Endothelial cell of umbilical vein (primary cell): Measurements from ENCODE around the gene GNA12. TPM values are rescaled to one million over a fixed set of nuclear protein-coding genes. Genes with fewer than 3 reads are reported as not detected.

ENCODE experiments used
- BruUV-seq: library from RNA; stranded (reverse); fragments of 400-500 nt; replicated peaks from 2 replicates; lab custom pipeline; 2021; lab: Mats Ljungman, UMichigan
- CTCF ChIA-PET: fragments of 300-600, 350-600 bp; sonication (Branson Sonifier 250); formaldehyde crosslinking; loops from one replicate; lab custom pipeline; 2021; ENCODE audit warnings: antibody characterized with exemption, inconsistent platforms; lab: Charles Lee
- POLR2A ChIA-PET: fragments of 300-600, 350-600 bp; sonication (Branson Sonifier 250); formaldehyde crosslinking; loops from one replicate; lab custom pipeline; 2021; ENCODE audit warnings: antibody characterized with exemption, inconsistent platforms; lab: Charles Lee
- DNase-seq: peaks from one replicate; pipeline ENCODE4 v3.0.0-alpha.2; 2011; ENCODE audit warnings: low read depth, low spot score
- FAIRE-seq: peaks from 2 replicates; lab custom pipeline; 2011; peaks lifted over from hg19 to GRCh38; lab: Jason Lieb, UNC
- H2AFZ ChIP-seq: 2 replicates; pipeline ENCODE4 v1.6.0; 2012; ENCODE audit warnings: low read depth, low read length, control low read depth, inconsistent platforms
- H3K27ac ChIP-seq: 2 replicates; pipeline ENCODE4 v1.5.1; 2011; ENCODE audit warnings: low read depth, mild to moderate bottlenecking, control low read depth, low read length, moderate library complexity; ENCODE audit not compliant: insufficient read depth
- H3K27me3 ChIP-seq, 2 experiments: 2 replicates each; pipeline versions ENCODE4 v1.6.0 to v1.6.1; 2011; ENCODE audit warnings: low read length in 2 of 2, mixed read lengths in 1 of 2; ENCODE audit not compliant: control insufficient read depth in 2 of 2, insufficient read depth in 2 of 2
- H3K36me3 ChIP-seq, 2 experiments: 2 replicates in 1 of 2; 3 replicates in 1 of 2; pipeline ENCODE4 v1.5.1; 2011; ENCODE audit warnings: low read length in 2 of 2, mild to moderate bottlenecking in 1 of 2, moderate library complexity in 1 of 2; ENCODE audit not compliant: control insufficient read depth in 2 of 2, insufficient read depth in 2 of 2; ENCODE audit errors: extremely low read depth in 1 of 2
- H3K4me1 ChIP-seq: 3 replicates; pipeline ENCODE4 v1.5.1; 2011; ENCODE audit warnings: mild to moderate bottlenecking, low read length; ENCODE audit not compliant: control insufficient read depth, insufficient read depth; ENCODE audit errors: extremely low read depth
- H3K4me2 ChIP-seq: 2 replicates; pipeline ENCODE4 v1.6.1; 2011; ENCODE audit warnings: low read length, control low read depth, mixed read lengths; ENCODE audit not compliant: insufficient read depth
- H3K4me3 ChIP-seq, 3 experiments: fragments of 200-600 bp in 1 of 3; sonication (generic), shearing (Covaris generic) in 1 of 3; replicated peaks in 1 of 3; 2 replicates each; pipeline ENCODE4 v1.5.1; 2011 to 2016; ENCODE audit warnings: control low read depth in 3 of 3, low read length in 3 of 3, mild to moderate bottlenecking in 2 of 3, inconsistent platforms in 1 of 3, low read depth in 1 of 3, moderate library complexity in 1 of 3; ENCODE audit not compliant: insufficient read depth in 1 of 3
- H3K79me2 ChIP-seq: 2 replicates; pipeline ENCODE4 v1.6.0; 2012; ENCODE audit warnings: low read length, inconsistent platforms; ENCODE audit not compliant: control insufficient read depth, insufficient read depth
- H3K9ac ChIP-seq: replicated peaks from 2 replicates; pipeline ENCODE3; 2011; ENCODE audit warnings: low read length, control low read depth; ENCODE audit not compliant: insufficient read depth; ENCODE audit errors: extremely low read depth
- H3K9me1 ChIP-seq: replicated peaks from 3 replicates; pipeline ENCODE4 v1.6.0; 2011; ENCODE audit warnings: mild to moderate bottlenecking, low read length; ENCODE audit not compliant: control insufficient read depth, insufficient read depth; ENCODE audit errors: extremely low read depth
- H3K9me3 ChIP-seq: replicated peaks from 2 replicates; pipeline ENCODE4 v1.5.1; 2012; ENCODE audit warnings: low read length, inconsistent platforms; ENCODE audit not compliant: control insufficient read depth, insufficient read depth
- H4K20me1 ChIP-seq: replicated peaks from 2 replicates; pipeline ENCODE3; 2011; ENCODE audit warnings: mild to moderate bottlenecking, low read length; ENCODE audit not compliant: control insufficient read depth, insufficient read depth; ENCODE audit errors: extremely low read depth
- EZH2 ChIP-seq: IDR thresholded peaks from 2 replicates; pipeline ENCODE4 v1.6.1; 2012; ENCODE audit warnings: borderline replicate concordance, low read depth, mild to moderate bottlenecking, moderate library complexity, low read length, inconsistent platforms; ENCODE audit not compliant: severe bottlenecking
- FOS ChIP-seq: IDR thresholded peaks from 2 replicates; pipeline ENCODE4 v1.6.1; 2011; ENCODE audit warnings: mild to moderate bottlenecking, low read length, moderate library complexity, borderline replicate concordance; ENCODE audit not compliant: insufficient read depth
- GATA2 ChIP-seq: IDR thresholded peaks from 2 replicates; pipeline ENCODE4 v1.7.0; 2011; ENCODE audit warnings: low read depth, mild to moderate bottlenecking, moderate library complexity, mixed read lengths, low read length; ENCODE audit not compliant: insufficient read length, insufficient read depth
- MYC ChIP-seq: IDR thresholded peaks from one replicate; pipeline ENCODE4 v1.6.1; 2011; ENCODE audit warnings: mild to moderate bottlenecking, low read depth, low read length
- dilution Hi-C: fragments of 300-500 bp; cut with MboI; formaldehyde crosslinking; loops from one replicate; pipeline ENCODE4 v1.15.0; 2019; ENCODE audit warnings: low sequenced_read_pairs; ENCODE audit not compliant: extremely low pct_ligation_motif_present
- intact Hi-C: fragments of 100-400 bp; cut with micrococcal nuclease; formaldehyde crosslinking; loops from one replicate; pipeline ENCODE4 v1.10.0; 2022
- polyA plus RNA-seq, 4 experiments: library from polyadenylated mRNA; depleted of rRNA in 3 of 4; stranded (reverse) in 3 of 4; unstranded in 1 of 4; fragments of >200 nt; gene quantifications; 2 replicates each; pipeline versions ENCODE4 v1.2.1 to v1.2.3, GENCODE V29; 2011 to 2012; ENCODE audit warnings: missing spikeins in 1 of 4
- total RNA-seq: library from RNA; stranded (reverse); gene quantifications from 2 replicates; pipeline ENCODE4 v1.2.3, GENCODE V29; 2021

Gene GNA12
- total and polyA plus RNA-seq, 2 donors (not counting 3 experiments of a cell fraction or from before 2014, with no cell fraction given), result 63.0 to 75.1 TPM

- H3K9me1 ChIP-seq, result no peaks in the 10 kb centered on the region
- H3K27me3 ChIP-seq, result peaks cover 20 to 26% of the 10 kb centered on the region in 2 experiments
- H3K27ac ChIP-seq, result no peak overlapping the region
- POLR2A ChIA-PET, result no interaction called here
- FAIRE-seq (no peak), DNase-seq (no peak)
- H3K4me2 ChIP-seq, result no peak overlapping the region
- no peak overlapping the region for H3K9ac ChIP-seq
- CTCF ChIA-PET, result interaction anchor here (2.1 kb wide), 1 partner anchor 8 kb away, joined by 13 read pairs; no protein-coding TSS in a partner anchor
- intact Hi-C loops (no loop called here), dilution Hi-C loops (no loop called here)
- no peak overlapping the region for H3K4me3 ChIP-seq
- H3K36me3 ChIP-seq, result no peaks in the 10 kb centered on the region
- peaks cover 3% of the 10 kb centered on the region for H3K4me1 ChIP-seq
- no peaks in the 10 kb centered on the region for H3K79me2 ChIP-seq
- no peaks in the 10 kb centered on the region for H4K20me1 ChIP-seq
- TF ChIP-seq EZH2 (peak; percentile 99), FOS (no peak)
- H2AFZ ChIP-seq, result no peak overlapping the region
- BruUV-seq, result no TSS peak
- no peaks in the 10 kb centered on the region for H3K9me3 ChIP-seq
Measured at GRCh38 chr7:2688409-2689342, 155.4 kb downstream of the GNA12 start.

- Histone ChIP-seq H3K9ac (no peak within 1 kb of the TSS), H3K79me2 (no peaks in the 10 kb centered on the region), H3K36me3 (no peaks in the 10 kb centered on the region), H3K9me3 (no peaks in the 10 kb centered on the region), H3K4me2 (no peak within 1 kb of the TSS), H2AFZ (no peak within 1 kb of the TSS), H3K27me3 (peaks cover 20 to 26% of the 10 kb centered on the region in 2 experiments), H3K9me1 (no peaks in the 10 kb centered on the region), H4K20me1 (no peaks in the 10 kb centered on the region), H3K4me3 (no peak within 1 kb of the TSS), H3K27ac (no peak within 1 kb of the TSS), H3K4me1 (peaks cover 3% of the 10 kb centered on the region)
- TF ChIP-seq GATA2, result no peak
- TF ChIP-seq MYC, result no peak
- peak; percentile 46 for TF ChIP-seq EZH2
- no peak for DNase-seq
- no TSS peak for BruUV-seq
- intact Hi-C loops (no loop called here), dilution Hi-C loops (no loop called here)
- POLR2A ChIA-PET, result no interaction called here
- no peak for FAIRE-seq
- CTCF ChIA-PET, result no interaction called here
Measured at GRCh38 chr7:2687881-2688318, 156.2 kb downstream of the GNA12 start, which contains the start of gene AMZ1. TSS of gene AMZ1 (plus strand) at chr7:2688202. CDS start at chr7:2700452, 12,250 bp downstream.
